GM23248 (cell line): Measurements from ENCODE around the gene CD163L1.

ENCODE experiments used
- EZH2 ChIP-seq: fragments of 200-600 bp; sonication (generic); IDR thresholded peaks from 2 replicates; pipeline ENCODE4 v1.6.1; 2018; ENCODE audit warnings: antibody characterized with exemption, mild to moderate bottlenecking; ENCODE audit not compliant: insufficient read depth, poor library complexity, severe bottlenecking
- EZH2phosphoT487 ChIP-seq: fragments of 200-600 bp; sonication (generic); IDR thresholded peaks from 2 replicates; pipeline ENCODE4 v1.6.1; 2018; ENCODE audit warnings: antibody characterized with exemption, moderate library complexity, mild to moderate bottlenecking, low read depth; ENCODE audit not compliant: insufficient read depth

DNA sequence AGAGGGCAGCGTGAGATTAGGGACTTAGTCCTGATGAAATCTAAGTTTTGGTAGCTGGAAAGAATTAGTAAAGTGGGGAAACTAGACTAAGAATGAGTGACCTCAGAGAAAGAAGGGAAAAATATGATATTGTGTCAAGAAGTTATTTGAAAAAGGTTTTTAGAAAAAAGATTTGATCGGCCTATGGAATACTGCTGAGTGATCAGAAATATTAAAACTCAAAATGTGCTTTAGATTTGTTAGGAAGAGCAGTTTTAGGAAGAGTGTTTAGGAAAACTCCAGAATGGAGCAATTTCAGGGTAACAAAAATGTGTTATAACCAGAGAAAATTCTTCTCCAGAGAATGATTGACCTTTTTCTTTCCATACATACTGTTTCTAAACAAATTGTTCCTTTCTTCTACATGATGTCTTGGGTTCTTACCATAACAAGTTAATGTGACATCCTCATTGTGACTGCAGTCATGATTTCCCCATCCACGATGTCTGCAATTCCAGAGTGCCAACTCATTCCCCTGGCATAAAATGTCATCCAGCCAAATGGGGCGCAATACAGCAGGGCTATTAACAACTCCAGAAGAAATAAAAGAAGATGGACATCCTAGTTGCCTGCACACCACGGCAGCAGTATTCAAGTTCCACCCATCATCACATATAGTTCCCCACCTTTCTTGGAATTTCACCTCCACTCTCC, 11.8 kb downstream of the CD163L1 start:
- TF ChIP-seq EZH2phosphoT487 (no peak), EZH2 (no peak)
